HCT116 (cell line): Measurements from ENCODE around the gene KCTD1. TPM values are rescaled to one million over a fixed set of nuclear protein-coding genes. Genes with fewer than 3 reads are reported as not detected.

Source experiments
- ATAC-seq: fragments of 200-7000 bp; cut with Tn5 transposase; 2 replicates; pipeline ENCODE4 v1.9.1; 2020; ENCODE audit warnings: mild to moderate bottlenecking, moderate library complexity
- BruUV-seq: library from RNA; stranded (reverse); fragments of 400-500 nt; replicated peaks from 2 replicates; lab custom pipeline; 2021; lab: Mats Ljungman, UMichigan
- CTCF ChIA-PET: fragments of 300-600 bp; sonication (Branson Sonifier 250); formaldehyde crosslinking; loops from one replicate; lab custom pipeline; 2021; ENCODE audit warnings: antibody characterized with exemption; lab: Charles Lee
- POLR2A ChIA-PET: fragments of 300-600, 350-600 bp; sonication (Branson Sonifier 250); formaldehyde crosslinking; loops from one replicate; lab custom pipeline; 2021; ENCODE audit warnings: antibody characterized with exemption; lab: Charles Lee
- RAD21 ChIA-PET, 2 experiments: fragments of 300-600 bp; sonication (Branson Sonifier 250); formaldehyde crosslinking; loops; one replicate each; lab custom pipeline; 2023; ENCODE audit warnings: low total read pairs in 2 of 2; ENCODE audit not compliant: uncharacterized antibody in 2 of 2, unreplicated experiment in 2 of 2, low non-redundant PET in 1 of 2; lab: Charles Lee
- DNase-seq: peaks from one replicate; pipeline ENCODE4 v3.0.0-alpha.2; 2010; ENCODE audit warnings: low read depth, low spot score
- H2AFZ ChIP-seq: fragments of 200-600 bp; shearing (Covaris generic), sonication (generic); 2 replicates; pipeline ENCODE4 v1.6.1; 2017; ENCODE audit warnings: low read depth, mixed run types, mixed read lengths, antibody characterized with exemption, low read length; ENCODE audit not compliant: poor library complexity, severe bottlenecking
- H3K27ac ChIP-seq: 2 replicates; pipeline ENCODE4 v1.5.1; 2012; ENCODE audit warnings: low read depth, low read length
- H3K27me3 ChIP-seq: fragments of 200-600 bp; sonication (generic); 2 replicates; pipeline ENCODE4 v1.6.1; 2016; ENCODE audit warnings: mixed run types, low read length, mixed read lengths; ENCODE audit not compliant: insufficient read depth
- H3K36me3 ChIP-seq, 2 experiments: fragments of 200-500 bp in 1 of 2; fragments of 200-600 bp in 1 of 2; sonication (Bioruptor generic) in 1 of 2; sonication (generic) in 1 of 2; 2 replicates each; pipeline versions ENCODE4 v1.5.1 to v1.6.1; 2014 to 2016; ENCODE audit warnings: low read length in 2 of 2, inconsistent platforms in 1 of 2, mixed read lengths in 1 of 2, mixed run types in 1 of 2; ENCODE audit not compliant: insufficient read depth in 2 of 2, control insufficient read depth in 1 of 2
- H3K4me1 ChIP-seq, 2 experiments: fragments of 200-600 bp in 1 of 2; sonication (generic) in 1 of 2; 2 replicates each; pipeline versions ENCODE4 v1.5.1 to v1.6.1; 2012 to 2017; ENCODE audit warnings: low read length in 2 of 2, inconsistent platforms in 1 of 2, mild to moderate bottlenecking in 1 of 2, mixed read lengths in 1 of 2, mixed run types in 1 of 2, moderate library complexity in 1 of 2; ENCODE audit not compliant: insufficient read depth in 2 of 2, control insufficient read depth in 1 of 2
- H3K4me2 ChIP-seq: fragments of 200-600 bp; sonication (generic); 2 replicates; pipeline ENCODE4 v1.6.1; 2017; ENCODE audit warnings: mixed run types, low read length, mixed read lengths
- H3K4me3 ChIP-seq, 2 experiments: fragments of 200-600 bp in 1 of 2; sonication (generic) in 1 of 2; replicated peaks in 1 of 2; 2 replicates each; pipeline ENCODE4 v1.5.1; 2011 to 2016; ENCODE audit warnings: low read length in 2 of 2, control low read depth in 1 of 2, low read depth in 1 of 2, mild to moderate bottlenecking in 1 of 2, mixed read lengths in 1 of 2, mixed run types in 1 of 2
- H3K79me2 ChIP-seq: fragments of 200-600 bp; sonication (generic); 2 replicates; pipeline ENCODE4 v1.6.1; 2017; ENCODE audit warnings: mild to moderate bottlenecking, mixed run types, low read length, moderate library complexity, mixed read lengths; ENCODE audit not compliant: insufficient read depth
- H3K9ac ChIP-seq: fragments of 200-600 bp; sonication (generic); 2 replicates; pipeline ENCODE4 v1.6.1; 2016; ENCODE audit warnings: low read length, mixed read lengths
- H3K9me2 ChIP-seq: fragments of 200-600 bp; sonication (generic), shearing (Covaris generic); 2 replicates; pipeline ENCODE4 v1.6.1; 2017; ENCODE audit warnings: mixed run types, mild to moderate bottlenecking, moderate library complexity; ENCODE audit not compliant: insufficient read depth
- H3K9me3 ChIP-seq, 2 experiments: fragments of 200-500 bp in 1 of 2; fragments of 200-600 bp in 1 of 2; sonication (Bioruptor generic) in 1 of 2; sonication (generic) in 1 of 2; 2 replicates each; pipeline ENCODE4 v1.6.1; 2014 to 2017; ENCODE audit warnings: low read length in 2 of 2, mixed read lengths in 2 of 2, inconsistent platforms in 1 of 2, low read depth in 1 of 2, mild to moderate bottlenecking in 1 of 2, mixed run types in 1 of 2, moderate library complexity in 1 of 2; ENCODE audit not compliant: control insufficient read depth in 1 of 2, insufficient read depth in 1 of 2
- H4K20me1 ChIP-seq: fragments of 200-600 bp; sonication (generic), shearing (Covaris generic); 2 replicates; pipeline ENCODE4 v1.6.1; 2017; ENCODE audit warnings: mixed run types, mild to moderate bottlenecking, moderate library complexity; ENCODE audit not compliant: insufficient read depth
- CBX3 ChIP-seq: IDR thresholded peaks from 2 replicates; pipeline ENCODE4 v1.6.1; 2012; ENCODE audit warnings: low read depth
- CEBPB ChIP-seq: IDR thresholded peaks from 2 replicates; pipeline ENCODE4 v1.6.1; 2012; ENCODE audit warnings: low read depth
- EZH2 ChIP-seq: fragments of 200-600 bp; sonication (generic); IDR thresholded peaks from 2 replicates; pipeline ENCODE4 v1.6.1; 2017; ENCODE audit warnings: antibody characterized with exemption, mixed run types
- FOSL1 ChIP-seq: IDR thresholded peaks from 2 replicates; pipeline ENCODE4 v1.6.1; 2012; ENCODE audit warnings: low read depth
- JUND ChIP-seq: IDR thresholded peaks from 2 replicates; pipeline ENCODE4 v1.6.1; 2012
- SIN3A ChIP-seq: IDR thresholded peaks from 2 replicates; pipeline ENCODE4 v1.6.1; 2012; ENCODE audit warnings: low read depth
- SP1 ChIP-seq: IDR thresholded peaks from 2 replicates; pipeline ENCODE4 v1.6.1; 2012; ENCODE audit warnings: low read depth
- ZNF274 ChIP-seq: fragments of 200-500 bp; sonication (Bioruptor generic); IDR thresholded peaks from 2 replicates; pipeline ENCODE4 v1.6.1; 2014; ENCODE audit warnings: mild to moderate bottlenecking, low read depth, low read length, inconsistent platforms
- intact Hi-C: fragments of 100-400 bp; cut with micrococcal nuclease; formaldehyde crosslinking; loops from 2 replicates; pipeline ENCODE4 v1.10.0; 2022
- total RNA-seq: library from RNA; stranded (reverse); gene quantifications from one replicate; pipeline ENCODE4 v1.2.1, GENCODE V29; 2021; ENCODE audit not compliant: unreplicated experiment
- TF ChIP-seq, protein P1 (sequence below): IDR thresholded peaks from 2 replicates; pipeline ENCODE4 v1.6.1; 2012
- TF ChIP-seq, protein P2 (sequence below): IDR thresholded peaks from 2 replicates; pipeline ENCODE4 v1.6.1; 2011; ENCODE audit warnings: mild to moderate bottlenecking, low read length, moderate library complexity; ENCODE audit not compliant: insufficient replicate concordance; ENCODE audit errors: extremely low read depth
- TF ChIP-seq, protein P3 (sequence below), 3 experiments: fragments of 200-600 bp in 1 of 3; sonication (generic) in 1 of 3; IDR thresholded peaks in 2 of 3; conservative IDR thresholded peaks in 1 of 3; 2 replicates each; pipeline ENCODE4 v1.5.1; 2012 to 2017; ENCODE audit warnings: low read depth in 2 of 3, low read length in 2 of 3, antibody characterized with exemption in 1 of 3, borderline replicate concordance in 1 of 3, control low read depth in 1 of 3, mild to moderate bottlenecking in 1 of 3, mixed read lengths in 1 of 3, mixed run types in 1 of 3, moderate library complexity in 1 of 3; ENCODE audit not compliant: insufficient read depth in 1 of 3

KCTD1 gene
- total RNA-seq, 1 experiment from 2014 or later = 16.8 TPM

DNA sequence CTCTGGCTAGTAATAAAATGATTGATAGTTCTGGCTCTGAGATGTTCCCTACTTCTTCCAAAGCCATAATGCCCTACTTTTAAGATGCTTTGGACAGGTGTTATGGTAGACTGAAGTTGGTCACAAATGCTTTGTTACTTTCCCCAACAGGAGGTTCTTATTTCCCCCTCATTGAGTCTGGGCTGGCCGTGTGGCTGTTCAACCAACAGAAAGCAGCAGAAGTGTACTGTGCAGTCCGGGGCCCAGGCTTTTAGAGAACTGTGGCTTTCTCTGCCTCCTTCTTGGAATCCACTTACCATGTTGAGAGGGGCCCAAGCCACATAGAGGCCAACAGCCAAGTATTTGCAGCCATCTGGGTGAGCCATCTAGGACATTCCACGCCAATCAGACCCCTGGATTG, 94.2 kb downstream of the KCTD1 start:
- no peak for ATAC-seq
- H4K20me1 ChIP-seq = no peaks in the 10 kb centered on the region
- H3K4me1 ChIP-seq = peaks cover 0 to 7% of the 10 kb centered on the region in 2 experiments; a peak in 1 of 4 replicates
- H3K9me3 ChIP-seq = no peaks in the 10 kb centered on the region
- no peak overlapping the region for H3K4me2 ChIP-seq
- no peaks in the 10 kb centered on the region for H3K27me3 ChIP-seq
- no peak overlapping the region for H3K27ac ChIP-seq
- H3K4me3 ChIP-seq = no peak overlapping the region
- H3K79me2 ChIP-seq = no peaks in the 10 kb centered on the region
- intact Hi-C loops = no loop called here
- no peak for DNase-seq
- H3K9ac ChIP-seq = no peak overlapping the region
- no peaks in the 10 kb centered on the region for H3K9me2 ChIP-seq
- ChIA-PET CTCF (no interaction called here), POLR2A (no interaction called here), RAD21 (no interaction called here)
- no peak overlapping the region for H2AFZ ChIP-seq
- no peaks in the 10 kb centered on the region for H3K36me3 ChIP-seq
- TF ChIP-seq, protein P1, sequence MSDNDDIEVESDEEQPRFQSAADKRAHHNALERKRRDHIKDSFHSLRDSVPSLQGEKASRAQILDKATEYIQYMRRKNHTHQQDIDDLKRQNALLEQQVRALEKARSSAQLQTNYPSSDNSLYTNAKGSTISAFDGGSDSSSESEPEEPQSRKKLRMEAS = no peak
- TF ChIP-seq FOSL1 (no peak), CEBPB (no peak), EZH2 (no peak), CBX3 (no peak), JUND (no peak), SIN3A (no peak), SP1 (no peak), ZNF274 (no peak)
- TF ChIP-seq, protein P2, sequence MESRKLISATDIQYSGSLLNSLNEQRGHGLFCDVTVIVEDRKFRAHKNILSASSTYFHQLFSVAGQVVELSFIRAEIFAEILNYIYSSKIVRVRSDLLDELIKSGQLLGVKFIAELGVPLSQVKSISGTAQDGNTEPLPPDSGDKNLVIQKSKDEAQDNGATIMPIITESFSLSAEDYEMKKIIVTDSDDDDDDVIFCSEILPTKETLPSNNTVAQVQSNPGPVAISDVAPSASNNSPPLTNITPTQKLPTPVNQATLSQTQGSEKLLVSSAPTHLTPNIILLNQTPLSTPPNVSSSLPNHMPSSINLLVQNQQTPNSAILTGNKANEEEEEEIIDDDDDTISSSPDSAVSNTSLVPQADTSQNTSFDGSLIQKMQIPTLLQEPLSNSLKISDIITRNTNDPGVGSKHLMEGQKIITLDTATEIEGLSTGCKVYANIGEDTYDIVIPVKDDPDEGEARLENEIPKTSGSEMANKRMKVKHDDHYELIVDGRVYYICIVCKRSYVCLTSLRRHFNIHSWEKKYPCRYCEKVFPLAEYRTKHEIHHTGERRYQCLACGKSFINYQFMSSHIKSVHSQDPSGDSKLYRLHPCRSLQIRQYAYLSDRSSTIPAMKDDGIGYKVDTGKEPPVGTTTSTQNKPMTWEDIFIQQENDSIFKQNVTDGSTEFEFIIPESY = no peak
- TF ChIP-seq, protein P3, sequence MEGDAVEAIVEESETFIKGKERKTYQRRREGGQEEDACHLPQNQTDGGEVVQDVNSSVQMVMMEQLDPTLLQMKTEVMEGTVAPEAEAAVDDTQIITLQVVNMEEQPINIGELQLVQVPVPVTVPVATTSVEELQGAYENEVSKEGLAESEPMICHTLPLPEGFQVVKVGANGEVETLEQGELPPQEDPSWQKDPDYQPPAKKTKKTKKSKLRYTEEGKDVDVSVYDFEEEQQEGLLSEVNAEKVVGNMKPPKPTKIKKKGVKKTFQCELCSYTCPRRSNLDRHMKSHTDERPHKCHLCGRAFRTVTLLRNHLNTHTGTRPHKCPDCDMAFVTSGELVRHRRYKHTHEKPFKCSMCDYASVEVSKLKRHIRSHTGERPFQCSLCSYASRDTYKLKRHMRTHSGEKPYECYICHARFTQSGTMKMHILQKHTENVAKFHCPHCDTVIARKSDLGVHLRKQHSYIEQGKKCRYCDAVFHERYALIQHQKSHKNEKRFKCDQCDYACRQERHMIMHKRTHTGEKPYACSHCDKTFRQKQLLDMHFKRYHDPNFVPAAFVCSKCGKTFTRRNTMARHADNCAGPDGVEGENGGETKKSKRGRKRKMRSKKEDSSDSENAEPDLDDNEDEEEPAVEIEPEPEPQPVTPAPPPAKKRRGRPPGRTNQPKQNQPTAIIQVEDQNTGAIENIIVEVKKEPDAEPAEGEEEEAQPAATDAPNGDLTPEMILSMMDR (IDR thresholded peaks at IDR 0.05 in 2 of 3, conservative IDR thresholded peaks at IDR 0.05 in 1 of 3; ENCODE audit: borderline replicate concordance in 1 of 3, insufficient read depth in 1 of 3, low read depth in 2 of 3, low read length in 2 of 3) = no peak
- BruUV-seq = no TSS peak
